ENCODE results near the gene RNF208.

GRCh38 chr9:137193771-137194170, 28.3 kb downstream of the RNF208 start:
- TF ChIP-seq CTCF (IDR thresholded peaks at IDR 0.05) (no peak), POLR2A (IDR thresholded peaks at IDR 0.05) (no peak)

Data from testis (tissue), 2 donors.